LNCaP clone FGC (cell line): ENCODE data around the gene MYOG.

Source experiments
- DNase-seq: peaks from one replicate; pipeline ENCODE4 v3.0.0-alpha.2; 2011; ENCODE audit warnings: low read depth
- H3K4me3 ChIP-seq: 2 replicates; pipeline ENCODE4 v1.5.1; 2011; ENCODE audit warnings: mild to moderate bottlenecking, low read depth, low read length, control low read depth
- TF ChIP-seq, protein P1 (sequence below): IDR thresholded peaks from 2 replicates; pipeline ENCODE4 v1.5.1; 2012; ENCODE audit warnings: mild to moderate bottlenecking; ENCODE audit not compliant: control insufficient read depth, insufficient read depth; ENCODE audit errors: extremely low read depth

MYOG gene

GRCh38 chr1:203095061-203095690, 9.4 kb upstream of the MYOG start:
- TF ChIP-seq, protein P1, sequence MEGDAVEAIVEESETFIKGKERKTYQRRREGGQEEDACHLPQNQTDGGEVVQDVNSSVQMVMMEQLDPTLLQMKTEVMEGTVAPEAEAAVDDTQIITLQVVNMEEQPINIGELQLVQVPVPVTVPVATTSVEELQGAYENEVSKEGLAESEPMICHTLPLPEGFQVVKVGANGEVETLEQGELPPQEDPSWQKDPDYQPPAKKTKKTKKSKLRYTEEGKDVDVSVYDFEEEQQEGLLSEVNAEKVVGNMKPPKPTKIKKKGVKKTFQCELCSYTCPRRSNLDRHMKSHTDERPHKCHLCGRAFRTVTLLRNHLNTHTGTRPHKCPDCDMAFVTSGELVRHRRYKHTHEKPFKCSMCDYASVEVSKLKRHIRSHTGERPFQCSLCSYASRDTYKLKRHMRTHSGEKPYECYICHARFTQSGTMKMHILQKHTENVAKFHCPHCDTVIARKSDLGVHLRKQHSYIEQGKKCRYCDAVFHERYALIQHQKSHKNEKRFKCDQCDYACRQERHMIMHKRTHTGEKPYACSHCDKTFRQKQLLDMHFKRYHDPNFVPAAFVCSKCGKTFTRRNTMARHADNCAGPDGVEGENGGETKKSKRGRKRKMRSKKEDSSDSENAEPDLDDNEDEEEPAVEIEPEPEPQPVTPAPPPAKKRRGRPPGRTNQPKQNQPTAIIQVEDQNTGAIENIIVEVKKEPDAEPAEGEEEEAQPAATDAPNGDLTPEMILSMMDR: no peak
- H3K4me3 ChIP-seq: no peak overlapping the region
- no peak for DNase-seq

DNA sequence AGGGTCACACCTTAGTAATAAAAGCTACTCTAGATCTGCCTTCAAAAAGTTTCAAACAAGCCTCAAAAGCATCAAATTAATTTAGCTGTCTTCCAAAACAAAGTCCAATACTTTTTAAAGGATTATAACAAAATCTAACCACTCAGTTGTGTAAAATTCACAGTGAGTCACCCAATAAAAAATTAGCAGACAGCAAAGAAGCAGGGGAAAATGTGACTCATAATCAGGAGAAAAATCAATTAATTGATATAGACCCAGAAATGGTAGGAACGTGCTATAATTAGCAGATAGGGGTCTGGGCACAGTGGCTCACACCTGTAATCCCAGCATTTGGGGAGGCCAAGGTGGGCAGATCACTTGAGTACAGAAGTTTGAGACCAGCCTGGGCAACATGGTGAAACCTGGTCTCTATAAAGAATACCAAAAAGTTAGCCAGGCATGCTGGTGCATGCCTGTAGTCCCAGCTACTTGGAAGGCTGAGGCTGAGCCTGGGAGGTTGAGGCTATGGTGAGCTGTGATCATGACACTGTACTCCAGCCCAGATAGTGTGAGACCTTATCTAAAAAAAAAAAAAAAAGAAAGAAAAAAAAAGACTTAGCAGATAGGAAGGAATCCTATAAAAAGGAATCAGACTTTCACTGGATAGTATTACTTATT, 8.1 kb upstream of the MYOG start:
- TF ChIP-seq, protein P1: no peak
- DNase-seq: no peak
- no peak overlapping the region for H3K4me3 ChIP-seq

GRCh38 chr1:203091761-203092330, 6.0 kb upstream of the MYOG start:
- DNase-seq: no peak
- no peak overlapping the region for H3K4me3 ChIP-seq
- TF ChIP-seq, protein P1: no peak

GRCh38 chr1:203091199-203091477, 5.3 kb upstream of the MYOG start:
- no peak overlapping the region for H3K4me3 ChIP-seq
- DNase-seq: no peak
- TF ChIP-seq, protein P1: no peak

DNA sequence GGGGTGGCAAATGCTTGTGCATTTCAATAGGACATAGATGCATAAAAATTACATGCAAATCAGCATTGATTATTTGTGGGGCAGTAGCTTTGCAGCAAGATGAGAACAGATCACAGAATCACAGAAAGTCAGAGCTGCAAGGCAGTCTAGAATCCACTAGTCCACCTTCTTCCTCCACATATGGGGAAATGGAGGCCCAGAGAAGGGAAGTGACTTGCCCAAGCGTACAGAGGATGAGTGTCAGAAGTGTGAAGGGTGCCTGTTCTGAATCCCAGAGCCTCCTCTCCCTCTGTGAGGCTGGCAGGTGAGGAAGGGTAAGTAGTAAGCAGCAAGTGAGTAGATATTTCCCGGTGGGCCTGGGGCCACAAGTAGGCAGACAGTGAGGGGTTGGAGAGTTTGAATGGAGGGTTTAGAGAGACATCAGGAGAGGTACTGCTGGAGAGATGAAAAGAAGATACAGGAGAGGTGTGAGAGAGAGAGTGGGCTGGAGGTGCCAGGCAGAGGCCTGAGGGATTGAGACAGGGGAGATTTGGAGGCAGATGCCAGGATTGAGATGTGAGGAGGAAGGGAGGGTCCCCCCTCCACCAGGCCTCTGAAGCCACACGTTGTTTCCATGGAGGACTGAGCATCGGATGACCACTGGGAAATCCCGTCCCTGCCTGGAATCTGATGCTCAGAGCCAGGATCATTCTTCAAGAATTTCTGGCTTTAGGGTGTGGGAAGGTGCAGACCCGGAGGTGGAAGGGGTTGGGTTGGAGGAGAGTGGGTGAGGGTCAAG, 4.8 kb upstream of the MYOG start:
- TF ChIP-seq, protein P1: no peak
- no peak overlapping the region for H3K4me3 ChIP-seq
- no peak for DNase-seq

DNA sequence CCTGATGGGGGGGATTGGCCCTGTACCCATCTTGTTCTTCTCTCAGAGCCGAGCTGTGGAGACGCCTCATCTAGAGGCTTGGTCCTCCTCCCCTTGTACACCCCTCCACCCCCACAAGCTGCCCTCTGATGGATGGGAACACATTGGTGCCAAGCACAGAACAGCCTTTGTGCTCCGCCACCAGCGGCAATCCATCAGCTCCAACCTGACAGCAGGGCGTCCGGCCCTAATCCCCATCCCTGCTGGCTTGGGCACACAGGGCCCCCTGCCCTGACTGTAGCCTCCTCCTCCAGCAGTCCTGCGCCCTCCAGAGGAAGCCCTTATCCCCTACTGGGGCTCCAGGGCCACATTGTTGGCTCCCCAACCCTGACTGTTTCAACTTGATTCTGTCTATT, 3.8 kb upstream of the MYOG start:
- DNase-seq: no peak
- no peak overlapping the region for H3K4me3 ChIP-seq
- TF ChIP-seq, protein P1: no peak
